HG03457 (cell line): ENCODE data around the gene SUMO1.

Experiments
- ATAC-seq: cut with Tn5 transposase; IDR thresholded peaks from one replicate; pipeline ENCODE4 v1.9.1; 2021; ENCODE audit warnings: moderate number of reproducible peaks; ENCODE audit not compliant: unreplicated experiment

The SUMO1 gene

DNA sequence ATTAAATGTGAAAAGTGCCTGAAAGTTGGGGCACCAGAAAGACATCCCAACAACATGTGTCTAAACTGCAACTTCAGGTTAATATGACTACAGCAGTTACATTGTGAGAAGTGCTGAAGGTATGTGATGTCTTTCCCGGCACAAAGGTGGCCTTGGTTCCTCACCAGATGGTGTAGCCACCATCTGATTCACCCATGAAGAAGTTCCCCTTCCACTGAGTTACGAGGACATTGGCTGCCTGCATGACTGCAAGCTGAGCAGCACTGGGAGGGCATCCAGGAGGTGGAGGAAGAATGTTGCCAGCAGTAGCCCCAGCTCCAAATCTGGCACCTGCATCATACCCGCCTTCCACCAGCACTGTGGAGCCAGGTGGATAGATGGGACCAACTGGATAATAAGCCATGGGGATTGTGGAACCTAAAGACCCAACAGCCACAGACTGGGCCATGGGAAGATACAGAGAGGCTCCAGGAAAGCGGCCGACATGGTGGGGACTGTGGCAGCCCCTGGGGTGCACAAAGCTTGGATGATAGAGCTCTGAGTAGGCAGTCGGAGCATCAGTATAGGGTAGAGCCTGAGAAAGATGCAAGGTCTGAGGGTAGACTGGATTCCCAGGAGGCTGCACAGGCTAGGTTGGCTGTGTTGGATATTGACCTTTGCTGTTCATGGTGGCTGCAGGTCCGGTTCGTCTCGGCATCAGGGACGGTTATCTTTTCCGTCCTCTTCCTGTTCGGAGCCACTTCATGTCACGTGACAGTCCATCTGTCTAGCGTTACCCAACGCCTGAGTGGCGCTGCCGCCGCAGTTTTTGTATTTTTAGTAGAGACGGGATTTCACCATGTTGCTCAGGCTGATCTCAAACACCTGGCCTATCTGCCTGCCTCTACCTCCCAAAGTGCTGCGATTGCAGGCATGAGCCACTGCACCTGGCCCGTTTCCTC, 36.9 kb downstream of the SUMO1 start:
- ATAC-seq = no peak

DNA sequence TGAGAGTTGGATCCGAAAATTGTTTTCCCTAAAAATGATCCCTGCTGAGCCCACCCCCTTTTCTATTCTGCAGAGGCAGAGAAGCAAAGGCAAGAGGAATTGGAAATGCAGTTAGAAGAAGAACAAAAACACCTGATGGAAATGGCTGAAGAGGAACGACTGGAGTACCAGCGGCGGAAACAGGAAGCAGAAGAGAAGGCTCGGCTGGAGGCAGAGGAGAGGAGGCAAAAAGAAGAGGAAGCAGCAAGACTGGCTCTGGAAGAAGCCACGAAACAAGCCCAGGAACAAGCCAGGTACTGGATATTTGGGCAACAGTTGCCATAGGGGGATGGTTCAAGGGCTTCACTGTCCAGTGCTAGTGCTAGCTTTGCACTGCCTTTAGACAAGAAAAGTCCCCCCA, 41.7 kb downstream of the SUMO1 start:
- ATAC-seq = no peak

DNA sequence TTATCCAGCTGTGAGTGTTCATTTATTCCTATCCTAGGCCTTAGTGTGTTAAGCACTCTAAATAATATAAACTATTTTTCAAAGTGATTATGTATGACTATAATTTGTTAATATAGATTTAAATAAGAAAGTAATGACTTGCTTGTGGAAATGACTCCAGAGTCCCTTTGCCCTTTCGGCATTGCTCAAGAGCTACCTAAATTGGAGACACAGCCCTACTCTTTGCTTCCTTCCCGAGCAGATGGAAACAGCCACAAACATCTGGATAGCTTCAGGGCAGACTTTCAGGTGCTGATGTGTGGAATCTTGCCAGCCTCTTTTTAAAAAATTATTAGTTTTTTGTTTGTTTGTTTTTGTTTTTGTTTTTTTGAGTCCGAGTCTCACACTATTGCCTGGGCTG, 44.0 kb downstream of the SUMO1 start:
- ATAC-seq = no peak

DNA sequence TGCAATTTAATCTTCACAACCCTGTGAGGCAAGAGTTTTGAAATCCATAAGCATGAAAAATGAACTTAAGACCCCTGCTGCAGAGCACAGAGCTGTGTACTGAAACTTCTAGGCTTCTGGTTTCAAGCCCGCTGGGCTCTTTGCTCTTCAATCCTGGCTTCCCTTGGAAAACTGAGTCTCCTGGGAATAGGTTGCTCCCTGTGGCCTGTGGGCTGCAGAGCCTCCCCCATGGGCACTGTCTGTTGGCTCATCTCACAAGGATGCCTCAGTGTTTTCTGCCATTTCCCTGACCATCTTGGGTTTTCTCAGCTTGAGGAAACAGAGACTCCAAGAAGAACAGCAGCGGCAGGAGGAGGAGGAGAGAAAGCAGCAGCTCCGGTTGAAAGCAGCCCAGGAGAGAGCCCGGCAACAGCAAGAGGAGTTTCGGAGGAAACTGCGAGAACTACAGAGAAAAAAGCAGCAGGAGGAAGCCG, 44.5 kb downstream of the SUMO1 start:
- ATAC-seq = no peak

DNA sequence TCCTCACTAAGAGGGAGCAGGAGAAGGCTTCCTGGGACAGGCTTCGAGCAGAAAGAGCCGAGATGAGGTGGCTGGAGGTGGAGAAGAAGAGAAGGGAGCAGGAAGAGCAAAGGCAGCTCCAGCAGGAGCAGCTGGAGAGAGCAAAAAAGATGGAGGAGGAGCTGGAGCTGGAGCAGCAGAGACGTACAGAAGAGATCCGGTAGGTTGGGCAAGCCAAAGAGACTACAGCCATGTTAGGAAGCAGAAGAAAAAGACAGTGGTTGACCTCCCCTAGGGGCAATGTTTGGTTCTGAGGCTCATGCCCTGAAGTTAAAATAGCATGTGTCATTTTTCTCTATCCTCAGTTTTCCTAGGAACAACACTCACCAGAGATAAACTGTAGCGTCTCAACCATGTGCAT, 45.1 kb downstream of the SUMO1 start:
- no peak for ATAC-seq

DNA sequence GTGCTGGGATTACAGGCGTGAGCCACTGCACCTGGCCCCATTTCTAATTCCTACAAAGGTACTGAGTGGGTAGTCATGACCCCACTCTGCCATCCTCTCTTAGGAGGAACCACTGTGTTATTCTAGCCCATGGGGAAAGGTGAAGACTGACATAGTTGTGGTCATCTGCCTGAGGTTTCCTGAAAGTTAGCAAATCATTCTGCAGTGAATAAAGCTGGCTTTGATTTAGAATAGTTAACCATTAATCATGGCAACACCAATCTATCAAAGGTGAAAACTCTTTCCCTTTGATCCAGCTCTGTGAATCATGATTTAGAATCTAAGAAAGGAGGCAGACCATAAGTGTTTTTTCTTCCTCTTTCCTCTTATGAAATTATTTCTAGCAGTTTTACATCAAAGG, 50.8 kb downstream of the SUMO1 start:
- ATAC-seq = no peak

DNA sequence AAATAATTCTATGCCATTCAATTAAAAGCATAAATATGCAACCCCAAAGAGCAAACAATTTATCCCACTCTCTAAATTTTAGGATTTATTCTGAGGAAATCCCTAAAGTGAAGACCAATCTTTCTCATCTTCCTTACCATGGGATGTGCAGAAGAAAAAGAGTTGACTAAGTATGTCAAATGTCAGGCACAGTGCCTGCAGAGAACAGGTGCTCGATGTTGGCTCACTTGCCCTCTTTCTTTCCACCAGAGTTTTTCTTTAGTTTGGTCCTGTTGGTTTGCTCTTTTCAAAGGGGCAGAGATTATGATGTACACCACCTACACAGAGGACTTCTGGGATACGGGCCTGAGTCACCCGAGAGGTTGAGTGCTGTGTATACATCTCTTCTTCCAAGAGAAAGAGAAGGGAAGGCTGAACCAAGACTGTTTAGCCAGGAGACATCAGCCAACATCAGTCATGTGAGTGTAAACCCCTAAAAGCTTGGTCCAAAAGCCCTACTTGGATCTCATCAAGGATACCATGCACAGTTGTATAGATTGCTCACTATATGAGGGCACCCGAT, 51.7 kb downstream of the SUMO1 start:
- no peak for ATAC-seq

DNA sequence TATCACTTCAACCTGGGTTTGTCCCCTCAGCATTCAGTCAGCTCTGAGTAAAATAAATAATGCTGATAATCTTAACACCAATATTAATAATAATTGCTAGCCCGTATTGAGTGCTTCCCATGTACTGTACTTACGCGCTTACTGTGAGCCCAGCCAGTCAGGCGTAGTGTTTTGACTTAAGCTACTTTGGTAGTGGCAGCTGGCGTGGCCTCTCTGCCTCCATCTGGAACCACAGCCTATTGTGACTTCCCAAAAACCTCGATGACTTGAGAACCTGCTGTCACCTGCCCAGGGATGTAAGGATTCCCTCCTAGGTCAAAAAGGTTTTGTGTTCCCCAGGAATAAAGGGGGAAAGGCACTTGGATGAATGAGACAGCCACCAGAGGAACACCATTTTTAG, 53.2 kb downstream of the SUMO1 start:
- no peak for ATAC-seq

DNA sequence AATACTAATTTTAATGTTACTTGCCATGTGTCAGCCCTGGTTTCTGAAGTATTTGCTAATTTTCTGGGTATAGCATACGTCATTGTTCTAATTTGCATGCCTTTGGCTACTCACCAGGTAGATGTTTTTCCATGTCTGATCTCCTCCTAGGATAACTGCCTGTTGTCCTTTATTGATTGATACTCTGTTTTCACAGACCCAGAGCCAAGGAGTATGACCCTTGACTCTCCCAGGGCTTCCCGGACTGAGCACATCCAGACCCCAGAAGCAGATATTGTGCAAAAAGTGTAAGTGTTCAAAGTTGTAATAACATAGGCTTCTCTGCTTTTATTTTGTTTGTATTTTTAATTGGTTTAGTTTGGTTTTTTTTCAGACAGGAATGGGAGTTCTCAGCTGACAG, 53.8 kb downstream of the SUMO1 start:
- ATAC-seq = no peak

DNA sequence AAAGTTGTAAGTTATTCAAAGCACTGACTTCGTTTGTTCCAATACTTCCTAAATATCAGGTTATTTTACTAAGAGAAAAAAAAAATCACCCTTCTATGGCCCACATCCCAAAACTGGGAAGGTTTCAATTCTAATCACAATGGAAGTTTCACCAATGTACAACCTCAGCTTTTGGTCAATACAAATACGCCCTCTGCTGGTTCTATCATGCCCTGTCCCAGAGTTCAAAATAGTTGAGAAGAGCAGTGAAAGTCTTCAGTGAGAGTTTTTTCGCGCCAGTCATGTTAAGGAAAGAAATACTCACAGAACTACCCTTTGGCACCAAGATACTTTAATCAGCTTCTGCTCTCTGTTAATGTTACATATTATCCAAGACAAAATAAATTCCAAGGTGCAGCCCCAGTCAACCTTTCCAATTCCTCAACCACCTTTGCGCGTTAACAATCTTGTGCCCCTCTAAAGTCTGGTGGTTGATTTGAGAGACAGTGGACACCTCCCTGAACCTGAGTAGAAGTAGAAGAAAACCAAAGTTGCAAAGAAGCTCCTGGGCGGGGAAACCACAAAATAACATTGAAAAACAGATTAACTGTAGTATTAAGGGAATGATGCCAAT, 59.9 kb downstream of the SUMO1 start:
- ATAC-seq = no peak

DNA sequence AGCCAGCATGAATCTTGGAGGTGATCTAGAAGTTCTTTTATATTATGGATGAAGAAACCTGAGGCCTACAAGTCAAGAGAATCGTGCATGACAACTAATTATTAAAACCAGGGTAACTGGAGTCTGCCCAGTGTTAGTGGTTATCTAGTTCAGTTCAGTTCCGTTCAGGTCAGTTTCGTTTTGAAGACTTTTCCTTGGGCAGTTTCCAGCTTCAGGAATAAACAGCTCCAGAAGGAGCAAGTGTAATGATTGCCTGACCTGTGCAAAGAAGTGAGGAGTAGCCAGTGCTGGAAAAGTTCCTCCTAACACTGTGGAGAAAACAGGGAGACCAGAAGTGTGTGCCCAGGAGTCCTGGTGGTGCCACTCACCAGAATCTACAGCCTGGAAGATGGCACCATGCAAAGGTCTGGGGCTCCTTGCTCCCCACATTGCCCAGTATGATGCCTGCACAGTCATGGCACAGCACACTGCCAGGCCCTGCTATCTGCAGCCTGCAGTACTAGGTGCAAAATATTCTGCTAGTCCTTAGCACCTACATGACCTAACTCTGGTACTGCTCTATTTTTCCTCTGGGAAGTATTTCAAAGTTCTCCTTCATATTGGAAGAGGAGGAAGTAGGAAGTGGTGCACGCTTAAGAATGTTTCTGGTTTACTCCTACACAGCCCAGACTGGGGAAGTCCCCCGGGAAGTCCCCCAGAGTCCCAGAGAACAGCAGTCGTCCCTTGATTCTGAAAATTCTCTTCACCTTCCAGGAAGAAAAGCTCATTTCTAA, 65.8 kb downstream of the SUMO1 start:
- ATAC-seq = no peak

DNA sequence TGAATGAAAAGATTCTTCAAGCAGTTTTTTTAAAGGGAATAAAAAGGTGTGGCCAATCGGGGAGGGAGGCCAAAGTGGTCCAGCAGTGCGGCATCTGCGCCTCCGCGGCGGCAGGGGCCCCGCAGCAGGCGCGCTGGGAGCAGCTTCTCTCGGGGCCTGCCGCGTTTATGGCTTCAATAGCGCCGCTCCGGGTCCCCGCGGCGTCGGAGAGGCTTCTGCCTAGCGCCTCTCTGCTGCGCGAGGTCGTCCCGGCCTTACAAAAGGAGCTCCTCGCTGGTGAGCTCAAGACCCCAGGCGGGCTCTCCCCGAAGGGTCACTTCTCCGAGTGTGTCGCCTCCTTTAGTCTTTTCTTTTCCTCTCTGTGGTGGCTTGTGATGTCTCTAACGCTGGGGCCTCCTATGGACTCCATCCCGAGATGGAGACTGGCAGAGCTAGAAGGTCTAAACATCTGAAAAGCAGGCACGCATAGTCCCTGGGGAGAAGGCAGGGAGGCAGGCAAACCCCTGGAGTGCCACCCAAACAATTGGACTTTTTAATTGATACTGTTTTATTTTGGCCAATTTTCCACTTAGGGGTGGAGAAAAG, 67.1 kb downstream of the SUMO1 start:
- no peak for ATAC-seq

DNA sequence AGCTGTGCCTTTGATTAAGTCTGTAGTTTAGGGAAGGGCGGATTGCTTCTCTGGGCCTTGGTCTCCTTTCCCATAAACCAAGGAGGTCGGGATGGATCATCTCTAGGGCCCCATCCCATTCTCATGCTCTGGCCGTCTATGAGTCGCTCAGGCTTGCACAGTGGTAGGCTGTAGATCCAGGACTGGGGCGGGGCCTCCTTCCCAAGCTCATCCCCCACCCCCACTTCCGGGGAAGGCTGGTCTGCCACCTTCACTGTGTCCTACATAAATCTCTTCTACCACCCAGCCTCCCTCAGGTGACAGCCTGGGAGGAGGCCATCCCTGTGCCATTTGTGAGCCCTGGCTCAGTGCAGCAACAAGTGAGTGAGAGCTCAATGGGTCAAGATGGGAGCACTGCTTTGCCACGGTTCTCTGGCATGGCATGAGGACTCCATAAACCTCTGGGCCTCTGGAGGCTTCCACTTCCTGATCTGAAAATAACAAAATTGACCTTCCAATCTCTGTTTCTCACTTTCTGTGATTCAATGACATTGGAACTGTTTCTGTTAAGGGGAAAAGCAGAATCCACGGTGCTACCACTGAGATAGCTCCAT, 68.5 kb downstream of the SUMO1 start:
- ATAC-seq = no peak

DNA sequence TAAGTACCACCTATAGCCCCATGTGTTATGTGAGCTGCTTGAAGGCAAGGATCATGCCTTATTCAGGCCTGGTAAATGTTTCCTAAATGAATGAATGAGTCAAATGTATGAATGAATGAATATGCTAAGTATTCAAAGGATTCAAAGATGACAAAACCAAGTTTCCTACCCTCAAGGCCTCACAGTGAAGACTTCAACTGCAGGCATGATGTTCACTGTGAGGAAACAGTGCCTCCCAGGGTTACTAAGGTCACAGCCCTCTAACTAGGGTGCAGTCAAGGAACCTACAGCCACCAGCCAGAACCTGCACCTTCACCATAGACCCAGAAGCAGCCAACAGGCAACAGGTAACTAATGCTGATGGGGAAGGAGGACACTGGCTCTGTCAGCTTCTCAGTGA, 69.3 kb downstream of the SUMO1 start:
- ATAC-seq = no peak

DNA sequence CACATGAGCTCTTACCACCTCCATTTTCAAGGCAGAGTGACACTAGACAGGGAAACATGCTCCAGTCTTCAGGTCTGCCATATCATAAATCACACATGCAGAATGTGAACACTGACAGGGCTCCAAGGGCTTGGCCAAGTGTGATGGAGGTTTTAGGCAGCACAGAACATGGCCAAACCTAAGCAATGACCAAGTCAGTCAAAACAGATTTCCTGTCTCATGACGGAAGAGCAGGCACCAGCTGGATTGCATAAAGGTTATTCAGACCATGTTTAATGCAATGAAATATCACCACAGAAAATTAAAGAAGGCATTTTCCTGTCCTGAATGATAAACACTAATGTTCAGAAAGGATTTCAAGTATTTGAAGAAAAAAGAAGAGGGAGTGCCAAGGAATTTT, 72.5 kb downstream of the SUMO1 start:
- ATAC-seq = no peak

DNA sequence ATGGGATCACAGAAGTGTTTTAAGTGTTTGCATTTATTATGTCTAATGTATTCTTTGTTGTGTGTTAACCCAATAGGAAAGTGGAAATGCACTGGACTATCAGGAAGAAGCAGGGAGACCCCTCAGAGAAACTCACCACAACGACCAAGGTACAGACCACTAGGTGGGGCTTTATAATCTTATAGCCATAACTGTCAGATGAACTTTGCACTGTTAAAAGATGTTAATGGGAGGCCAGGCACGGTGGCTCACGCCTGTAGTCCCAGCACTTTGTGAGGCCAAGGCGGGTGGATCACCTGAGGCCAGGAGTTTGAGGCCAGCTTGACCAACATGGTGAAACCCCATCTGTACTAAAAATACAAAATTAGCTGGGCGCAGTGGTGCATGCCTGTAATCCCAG, 73.2 kb downstream of the SUMO1 start:
- ATAC-seq = no peak

DNA sequence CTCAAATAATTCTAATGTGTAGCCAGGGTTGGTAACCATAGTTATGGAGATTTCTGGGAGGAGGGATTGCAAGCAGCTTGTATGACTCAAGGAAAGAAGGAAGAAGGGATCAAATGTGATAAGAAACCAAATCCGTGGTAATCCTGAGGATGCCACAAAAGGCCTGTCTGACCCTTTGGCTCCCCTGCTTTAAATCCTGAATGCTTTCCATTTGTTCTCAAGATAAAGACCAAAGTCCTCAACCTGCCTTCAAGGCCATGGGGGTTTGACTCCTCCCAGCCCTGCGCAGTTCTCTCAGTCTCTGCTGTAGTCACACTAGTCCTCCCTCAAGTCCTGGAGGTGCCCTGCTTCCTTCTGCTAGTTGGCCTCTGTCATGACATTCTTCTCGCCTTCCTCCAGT, 74.0 kb downstream of the SUMO1 start:
- ATAC-seq = no peak

DNA sequence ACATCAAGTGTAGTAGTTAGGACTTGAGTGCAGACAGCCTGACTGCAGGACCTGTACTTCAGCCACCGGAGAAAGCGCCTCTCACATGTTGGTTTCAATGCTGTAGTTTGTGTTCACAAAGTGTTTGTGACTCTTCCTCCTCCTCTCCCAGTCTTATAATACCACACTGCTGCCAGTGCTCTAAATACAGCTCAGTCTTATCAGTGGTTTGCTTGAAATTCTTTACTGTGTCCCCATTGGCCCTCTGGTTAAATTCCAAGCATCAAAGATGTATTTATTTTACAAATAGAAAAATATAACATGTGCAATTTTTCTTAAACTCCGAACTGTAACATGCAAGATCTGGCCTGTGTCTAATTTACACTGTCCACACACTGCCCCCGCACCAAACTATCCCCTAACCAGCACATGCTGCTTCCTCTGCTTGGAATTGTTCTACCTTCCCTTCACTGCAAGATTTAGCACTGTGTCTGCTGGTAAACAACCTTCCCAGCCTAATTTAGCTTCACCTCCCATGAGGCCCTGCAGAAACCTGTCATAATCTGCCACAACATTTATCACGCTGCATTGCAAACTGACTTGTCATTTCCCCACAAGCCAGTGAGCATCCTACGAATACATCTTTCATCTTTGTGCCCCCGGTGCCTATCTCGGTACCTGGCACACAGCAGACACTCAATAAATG, 77.1 kb downstream of the SUMO1 start:
- no peak for ATAC-seq

DNA sequence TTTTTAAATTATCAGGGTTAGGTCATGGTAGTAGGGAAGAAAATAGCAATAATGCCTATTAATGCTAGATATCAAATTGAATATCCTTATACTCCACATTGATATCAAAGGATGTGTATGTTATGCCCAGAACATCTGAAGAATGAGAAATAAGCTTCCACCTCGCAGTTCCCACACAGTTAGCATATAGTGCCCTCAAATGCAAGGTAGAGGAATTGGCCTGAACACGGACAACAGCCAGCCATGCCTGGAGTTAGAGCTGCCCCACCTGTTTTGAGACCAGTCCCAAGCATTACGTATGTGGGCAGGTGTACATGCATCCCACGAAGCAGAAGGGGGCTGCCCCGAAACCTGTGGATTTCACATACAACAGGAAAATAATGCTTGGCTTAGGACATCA, 79.6 kb downstream of the SUMO1 start:
- no peak for ATAC-seq
